ENCODE measurements around the gene LRP1. TPM values are rescaled to one million over a fixed set of nuclear protein-coding genes. Genes with fewer than 3 reads are reported as not detected.

LRP1 gene
- total RNA-seq, 1 donor from 2014 or later, result 0.95 TPM

GRCh38 chr12:57085999-57086492 lies 42.2 kb upstream of the LRP1 start:
- POLR2A ChIA-PET, result interaction anchor here (0.6 to 16.5 kb wide), 5 partner anchors 8 to 42 kb away, joined by 3 to 692 read pairs (median 10); partner anchors contain the start of genes LRP1, NEMP1 and STAT6
- ATAC-seq (ENCODE audit: low read depth) (no peak), DNase-seq (no peak)
- no peaks in the 10 kb centered on the region for H3K27me3 Mint-ChIP-seq
- CTCF ChIA-PET, result interaction anchor here (0.6 to 10.6 kb wide), 4 partner anchors 16 to 26 kb away, joined by 4 to 102 read pairs (median 16); partner anchors contain the start of gene STAT6
- H3K4me3 Mint-ChIP-seq, result peak overlapping the region; percentile 92
- intact Hi-C loops (cut with micrococcal nuclease), result loop anchor here (2.0 to 5.0 kb wide), 6 partner anchors 15 to 969 kb away; partner anchors contain the start of genes MBD6, PTGES3, R3HDM2 and RPL41
- no peaks in the 10 kb centered on the region for H3K9me3 Mint-ChIP-seq
- TF ChIP-seq, protein P1, sequence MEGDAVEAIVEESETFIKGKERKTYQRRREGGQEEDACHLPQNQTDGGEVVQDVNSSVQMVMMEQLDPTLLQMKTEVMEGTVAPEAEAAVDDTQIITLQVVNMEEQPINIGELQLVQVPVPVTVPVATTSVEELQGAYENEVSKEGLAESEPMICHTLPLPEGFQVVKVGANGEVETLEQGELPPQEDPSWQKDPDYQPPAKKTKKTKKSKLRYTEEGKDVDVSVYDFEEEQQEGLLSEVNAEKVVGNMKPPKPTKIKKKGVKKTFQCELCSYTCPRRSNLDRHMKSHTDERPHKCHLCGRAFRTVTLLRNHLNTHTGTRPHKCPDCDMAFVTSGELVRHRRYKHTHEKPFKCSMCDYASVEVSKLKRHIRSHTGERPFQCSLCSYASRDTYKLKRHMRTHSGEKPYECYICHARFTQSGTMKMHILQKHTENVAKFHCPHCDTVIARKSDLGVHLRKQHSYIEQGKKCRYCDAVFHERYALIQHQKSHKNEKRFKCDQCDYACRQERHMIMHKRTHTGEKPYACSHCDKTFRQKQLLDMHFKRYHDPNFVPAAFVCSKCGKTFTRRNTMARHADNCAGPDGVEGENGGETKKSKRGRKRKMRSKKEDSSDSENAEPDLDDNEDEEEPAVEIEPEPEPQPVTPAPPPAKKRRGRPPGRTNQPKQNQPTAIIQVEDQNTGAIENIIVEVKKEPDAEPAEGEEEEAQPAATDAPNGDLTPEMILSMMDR (IDR thresholded peaks at IDR 0.05), result no peak
- peaks cover 41% of the 10 kb centered on the region for H3K4me1 Mint-ChIP-seq
- H3K36me3 Mint-ChIP-seq (ENCODE audit: low read depth), result peaks cover 13% of the 10 kb centered on the region
- peak overlapping the region; percentile 96 for H3K27ac Mint-ChIP-seq

GRCh38 chr12:57086493-57087009 lies 41.7 kb upstream of the LRP1 start:
- POLR2A ChIA-PET, result interaction anchor here (0.6 to 16.5 kb wide), 6 partner anchors 12 to 408 kb away, joined by 3 to 692 read pairs (median 6); partner anchors contain the start of genes LRP1, NEMP1 and STAT6
- DNase-seq (no peak), ATAC-seq (ENCODE audit: low read depth) (no peak)
- Mint-ChIP-seq H3K4me1 (peaks cover 41% of the 10 kb centered on the region), H3K27me3 (no peaks in the 10 kb centered on the region), H3K4me3 (peak overlapping the region; percentile 92), H3K36me3 (ENCODE audit: low read depth) (peaks cover 14% of the 10 kb centered on the region), H3K9me3 (no peaks in the 10 kb centered on the region), H3K27ac (peak overlapping the region; percentile 96)
- intact Hi-C loops (cut with micrococcal nuclease), result loop anchor here (1.0 to 5.0 kb wide), 8 partner anchors 8 to 969 kb away; partner anchors contain the start of genes MBD6, NEMP1, PTGES3 and R3HDM2
- CTCF ChIA-PET, result interaction anchor here (0.6 to 10.6 kb wide), 3 partner anchors 16 to 25 kb away, joined by 4 to 102 read pairs (median 22); partner anchors contain the start of gene STAT6
- TF ChIP-seq, protein P1 (IDR thresholded peaks at IDR 0.05), result no peak

DNA sequence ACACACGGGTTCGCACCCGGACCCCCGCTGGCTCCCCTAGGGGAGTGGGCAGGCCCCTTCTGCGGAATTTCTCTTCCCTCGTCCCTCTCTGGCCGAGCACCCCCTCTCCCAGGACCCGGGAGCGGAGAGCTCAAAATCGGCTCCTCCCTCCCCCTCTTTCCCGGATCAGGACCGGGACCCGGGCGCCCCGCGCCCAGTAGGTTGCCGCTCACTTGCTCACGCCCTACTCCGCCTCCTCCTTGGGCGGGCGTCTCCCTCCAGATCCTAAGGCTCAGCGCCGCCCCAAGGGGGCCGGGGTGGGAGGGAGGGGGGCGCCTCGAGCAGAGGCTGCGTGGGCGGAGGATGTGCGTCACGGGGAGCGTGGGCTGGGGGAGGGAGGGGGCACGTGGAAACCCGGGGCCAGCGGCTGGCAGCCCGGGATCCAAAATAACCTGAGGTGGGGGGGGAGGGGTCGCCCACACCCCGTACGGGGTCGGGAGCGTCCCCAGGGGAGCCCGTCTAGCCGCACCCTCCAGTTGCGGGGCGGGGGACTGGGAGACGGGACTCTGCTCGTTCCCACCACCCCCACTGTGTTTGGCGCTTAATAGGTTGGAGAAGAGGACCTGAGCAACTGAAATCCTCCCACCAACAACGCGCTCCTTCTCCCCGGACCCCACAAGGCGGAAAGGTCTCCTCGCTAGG lies 41.1 kb upstream of the LRP1 start:
- no peaks in the 10 kb centered on the region for H3K9me3 Mint-ChIP-seq
- ChIA-PET POLR2A (interaction anchor here (0.7 to 16.5 kb wide), 6 partner anchors 13 to 408 kb away, joined by 3 to 692 read pairs (median 12); partner anchors contain the start of genes LRP1, NEMP1 and STAT6), CTCF (interaction anchor here (3.0 to 10.6 kb wide), 2 partner anchors 17 to 25 kb away, joined by 22 to 102 read pairs; partner anchors contain the start of gene STAT6)
- H3K36me3 Mint-ChIP-seq (ENCODE audit: low read depth), result peaks cover 20% of the 10 kb centered on the region
- peaks cover 46% of the 10 kb centered on the region for H3K4me1 Mint-ChIP-seq
- H3K4me3 Mint-ChIP-seq, result peak overlapping the region; percentile 92
- peak; percentile 43 for ATAC-seq (ENCODE audit: low read depth)
- intact Hi-C loops (cut with micrococcal nuclease), result loop anchor here (1.0 to 5.0 kb wide), 8 partner anchors 9 to 970 kb away; partner anchors contain the start of genes MBD6, NEMP1, PTGES3 and R3HDM2
- peak overlapping the region; percentile 96 for H3K27ac Mint-ChIP-seq
- peak; percentile 80 for DNase-seq
- no peaks in the 10 kb centered on the region for H3K27me3 Mint-ChIP-seq
- TF ChIP-seq, protein P1 (IDR thresholded peaks at IDR 0.05), result no peak

DNA sequence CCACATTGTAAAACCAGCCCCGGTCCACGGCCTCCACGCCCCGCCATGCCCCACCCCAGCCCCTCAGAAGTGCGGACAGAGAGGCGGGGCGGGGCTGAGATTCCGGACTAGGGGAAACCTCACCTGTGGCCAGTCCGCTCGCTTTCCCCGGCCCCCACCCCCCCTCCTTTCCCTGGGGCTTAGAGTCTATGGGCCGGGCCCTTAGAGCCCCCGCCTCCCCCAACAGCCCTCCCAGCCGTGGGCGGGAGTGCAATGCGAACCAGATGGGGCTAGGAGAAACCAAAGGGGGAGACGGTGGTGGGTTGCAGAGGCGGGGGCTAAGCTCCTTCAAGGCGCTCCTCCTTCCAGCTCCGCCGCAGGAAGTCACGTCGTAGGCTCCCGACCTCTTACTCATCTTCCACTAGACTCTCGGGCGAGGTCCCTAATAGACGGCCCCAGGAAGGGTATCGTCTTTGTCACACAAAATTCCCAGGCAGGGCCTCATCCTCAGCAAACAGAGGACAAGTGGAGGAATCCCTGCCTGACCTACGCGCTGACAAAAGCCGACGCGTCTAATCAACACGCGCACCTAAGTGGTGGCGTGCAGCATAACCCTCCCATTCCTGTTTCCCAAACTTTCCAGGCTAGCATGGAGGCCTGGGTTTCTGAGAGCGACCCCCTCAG lies 40.5 kb upstream of the LRP1 start:
- POLR2A ChIA-PET, result interaction anchor here (0.6 to 16.5 kb wide), 6 partner anchors 13 to 362 kb away, joined by 3 to 692 read pairs (median 8); partner anchors contain the start of genes NEMP1 and STAT6
- Mint-ChIP-seq H3K4me1 (peaks cover 51% of the 10 kb centered on the region), H3K27me3 (no peaks in the 10 kb centered on the region), H3K9me3 (no peaks in the 10 kb centered on the region), H3K27ac (peak overlapping the region; percentile 96), H3K4me3 (peak overlapping the region; percentile 88), H3K36me3 (ENCODE audit: low read depth) (peaks cover 27% of the 10 kb centered on the region)
- ATAC-seq (ENCODE audit: low read depth) (peak; percentile 40), DNase-seq (peak; percentile 74)
- intact Hi-C loops (cut with micrococcal nuclease), result loop anchor here (1.0 to 5.0 kb wide), 10 partner anchors 10 to 971 kb away; partner anchors contain the start of genes MBD6, NEMP1, PRIM1 and PTGES3
- CTCF ChIA-PET, result interaction anchor here (3.0 to 10.6 kb wide), 2 partner anchors 17 to 24 kb away, joined by 22 to 102 read pairs; partner anchors contain the start of gene STAT6
- TF ChIP-seq, protein P1 (IDR thresholded peaks at IDR 0.05), result no peak
